SKM-1 treated with dmso at 0.1 percent for 144 hours (cell line): ENCODE measurements around the gene ASPSCR1.
A peak's percentile ranks its signal among the peaks of the same experiment; 100 is the strongest.

ENCODE experiments used
- DNase-seq: peaks from one replicate; lab custom pipeline; 2025; ENCODE audit not compliant: unreplicated experiment; lab: John Stamatoyannopoulos, UW

The ASPSCR1 gene

GRCh38 chr17:82022310-82022980, 45.0 kb downstream of the ASPSCR1 start, which contains the start of gene CENPX:
Gene CENPX (minus strand): TSS chr17:82022878. CDS start chr17:82022861, 17 bp downstream.
- no peak for DNase-seq

- peak; percentile 99 for DNase-seq
Measured at GRCh38 chr17:82022981-82023446, 45.6 kb downstream of the ASPSCR1 start, which contains the start of gene LRRC45. Gene LRRC45 (plus strand): TSS chr17:82023305. CDS start chr17:82023644, 339 bp downstream.

GRCh38 chr17:82023447-82024241, 46.2 kb downstream of the ASPSCR1 start:
- no peak for DNase-seq

- DNase-seq, result no peak
Measured at GRCh38 chr17:82024859-82025258, 47.4 kb downstream of the ASPSCR1 start.

- DNase-seq, result no peak
Measured at GRCh38 chr17:82025401-82026107, 48.1 kb downstream of the ASPSCR1 start.

- no peak for DNase-seq
Measured at GRCh38 chr17:82028246-82028645, 50.8 kb downstream of the ASPSCR1 start.

- no peak for DNase-seq
Measured at GRCh38 chr17:82028966-82029365, 51.5 kb downstream of the ASPSCR1 start.

GRCh38 chr17:82029391-82029790, 52.0 kb downstream of the ASPSCR1 start:
- DNase-seq, result no peak

GRCh38 chr17:82029990-82030469, 52.6 kb downstream of the ASPSCR1 start:
- DNase-seq, result no peak

- DNase-seq, result no peak
Measured at GRCh38 chr17:82030470-82031302, 53.3 kb downstream of the ASPSCR1 start.

- DNase-seq, result no peak
Measured at GRCh38 chr17:82031303-82031884, 54.0 kb downstream of the ASPSCR1 start, which contains the start of gene RAC3. Gene RAC3 (plus strand): TSS chr17:82031678. CDS start chr17:82031762, 84 bp downstream.

GRCh38 chr17:82031885-82032627, 54.6 kb downstream of the ASPSCR1 start:
- DNase-seq, result no peak

GRCh38 chr17:82033359-82034085, 56.1 kb downstream of the ASPSCR1 start:
- no peak for DNase-seq

- no peak for DNase-seq
Measured at GRCh38 chr17:82034371-82035011, 57.1 kb downstream of the ASPSCR1 start.

- DNase-seq, result no peak
Measured at GRCh38 chr17:82035488-82035887, 58.1 kb downstream of the ASPSCR1 start.

- no peak for DNase-seq
Measured at GRCh38 chr17:82035956-82036633, 58.7 kb downstream of the ASPSCR1 start.

- no peak for DNase-seq
Measured at GRCh38 chr17:82036634-82037091, 59.2 kb downstream of the ASPSCR1 start.
